Transverse colon (tissue), 3 donors: ENCODE measurements around the gene PPP1R14C.

Experiments
- POLR2A ChIP-seq: fragments of 450-650 bp; IDR thresholded peaks from one replicate; pipeline ENCODE4 v1.6.1; 2016; ENCODE audit warnings: antibody characterized with exemption, mild to moderate bottlenecking, moderate library complexity
- TF ChIP-seq, protein P1 (sequence below), 5 experiments: fragments of 200-600 bp in 3 of 5; fragments of 450-650 bp in 2 of 5; sonication (generic) in 3 of 5; IDR thresholded peaks; 1 replicate in 2 of 5; 2 replicates in 3 of 5; pipeline ENCODE4 v1.5.1; 2016 to 2017; ENCODE audit warnings: antibody characterized with exemption in 5 of 5, inconsistent platforms in 3 of 5, mild to moderate bottlenecking in 2 of 5, moderate library complexity in 1 of 5

DNA sequence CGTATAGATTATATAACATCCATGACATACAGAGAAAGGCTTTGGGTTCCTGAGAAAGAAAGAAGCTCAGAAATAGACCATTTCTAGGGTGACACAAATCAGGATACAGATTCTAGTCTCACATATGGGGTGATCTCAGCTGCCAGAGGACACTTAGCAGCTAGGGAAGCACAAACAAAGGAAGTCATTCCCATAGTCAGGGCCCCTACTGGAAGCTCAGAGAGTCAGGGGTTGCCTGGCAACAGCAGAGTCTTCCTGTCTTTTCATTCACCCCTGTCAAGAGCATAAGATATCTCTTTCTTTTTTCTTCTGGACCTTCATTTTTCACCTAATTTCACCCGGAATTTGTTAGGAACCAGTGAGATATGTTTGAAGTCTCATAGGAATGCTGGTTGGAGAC, 144.1 kb downstream of the PPP1R14C start:
- TF ChIP-seq, protein P1, sequence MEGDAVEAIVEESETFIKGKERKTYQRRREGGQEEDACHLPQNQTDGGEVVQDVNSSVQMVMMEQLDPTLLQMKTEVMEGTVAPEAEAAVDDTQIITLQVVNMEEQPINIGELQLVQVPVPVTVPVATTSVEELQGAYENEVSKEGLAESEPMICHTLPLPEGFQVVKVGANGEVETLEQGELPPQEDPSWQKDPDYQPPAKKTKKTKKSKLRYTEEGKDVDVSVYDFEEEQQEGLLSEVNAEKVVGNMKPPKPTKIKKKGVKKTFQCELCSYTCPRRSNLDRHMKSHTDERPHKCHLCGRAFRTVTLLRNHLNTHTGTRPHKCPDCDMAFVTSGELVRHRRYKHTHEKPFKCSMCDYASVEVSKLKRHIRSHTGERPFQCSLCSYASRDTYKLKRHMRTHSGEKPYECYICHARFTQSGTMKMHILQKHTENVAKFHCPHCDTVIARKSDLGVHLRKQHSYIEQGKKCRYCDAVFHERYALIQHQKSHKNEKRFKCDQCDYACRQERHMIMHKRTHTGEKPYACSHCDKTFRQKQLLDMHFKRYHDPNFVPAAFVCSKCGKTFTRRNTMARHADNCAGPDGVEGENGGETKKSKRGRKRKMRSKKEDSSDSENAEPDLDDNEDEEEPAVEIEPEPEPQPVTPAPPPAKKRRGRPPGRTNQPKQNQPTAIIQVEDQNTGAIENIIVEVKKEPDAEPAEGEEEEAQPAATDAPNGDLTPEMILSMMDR (IDR thresholded peaks at IDR 0.05), result no peak
- TF ChIP-seq POLR2A, result no peak
